Stimulated activated CD8-positive, alpha-beta memory T cell treated with anti-CD3 and anti-CD28 coated beads, Interleukin-4, amount 100 ng/mL, for 4 hours (primary cell): Measurements from ENCODE around the gene WNT10A.
"Not testable (repeated sequence)": the region's sequence is repeated elsewhere in the genome, so short reads cannot be mapped to it uniquely, and the experiment has no call there.

Experiments used
- DNase-seq, 2 donors: peaks; one replicate each; pipeline ENCODE4 v3.0.0-alpha.2; 2020; ENCODE audit warnings: low read depth in 2 of 2, low spot score in 1 of 2

Gene WNT10A

DNA sequence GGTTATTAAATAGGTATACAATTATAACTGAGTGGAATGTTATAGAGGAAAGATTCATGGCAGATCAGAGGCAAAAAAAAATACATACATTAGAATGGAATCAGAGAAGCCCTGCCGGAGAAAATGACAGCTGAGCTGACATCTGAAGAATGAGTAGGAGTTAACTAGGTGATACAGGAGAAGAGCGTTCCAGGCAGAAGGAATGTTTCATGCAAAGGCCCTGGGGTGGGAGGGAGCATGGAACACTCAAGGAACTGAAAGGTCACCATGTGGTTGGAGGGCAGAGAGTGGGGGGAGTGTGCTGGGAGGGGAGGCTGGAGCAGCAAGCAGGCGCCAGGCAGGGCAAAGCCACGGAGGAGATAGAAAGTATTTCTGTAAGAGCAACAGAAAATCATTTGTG lies 47.2 kb downstream of the WNT10A start:
- DNase-seq: no peak

DNA sequence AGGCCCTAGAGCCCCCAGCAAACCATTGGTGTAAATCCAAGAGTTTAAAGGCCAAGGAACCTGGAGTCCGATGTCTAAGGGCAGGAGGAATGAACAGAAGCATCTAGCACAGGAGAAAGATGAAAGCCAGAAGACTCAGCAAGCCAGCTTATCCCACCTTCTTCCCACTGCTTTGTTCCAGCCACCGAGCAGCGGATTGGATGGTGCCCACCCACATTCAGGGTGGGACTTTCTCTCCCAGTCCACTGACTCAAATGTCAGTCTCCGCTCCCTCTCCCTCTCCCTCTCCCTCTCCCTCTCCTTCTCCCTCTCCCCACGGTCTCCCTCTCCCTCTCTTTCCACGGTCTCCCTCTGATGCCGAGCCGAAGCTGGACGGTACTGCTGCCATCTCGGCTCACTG lies 49.8 kb downstream of the WNT10A start:
- not testable (repeated sequence) for DNase-seq

DNA sequence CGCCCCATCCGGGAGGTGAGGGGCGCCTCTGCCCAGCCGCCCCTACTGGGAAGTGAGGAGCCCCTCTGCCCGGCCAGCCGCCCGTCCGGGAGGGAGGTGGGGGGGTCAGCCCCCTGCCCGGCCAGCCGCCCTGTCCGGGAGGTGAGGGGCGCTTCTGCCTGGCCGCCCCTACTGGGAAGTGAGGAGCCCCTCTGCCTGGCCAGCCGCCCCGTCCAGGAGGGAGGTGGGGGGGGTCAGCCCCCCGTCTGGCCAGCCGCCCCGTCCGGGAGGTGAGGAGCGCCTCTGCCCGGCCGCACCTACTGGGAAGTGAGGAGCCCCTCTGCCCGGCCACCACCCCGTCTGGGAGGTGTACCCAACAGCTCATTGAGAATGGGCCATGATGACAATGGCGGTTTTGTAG lies 51.1 kb downstream of the WNT10A start:
- not testable (repeated sequence) for DNase-seq
